Measurements from ENCODE around the gene DEFB123. TPM values are rescaled to one million over a fixed set of nuclear protein-coding genes. Genes with fewer than 3 reads are reported as not detected.

Gene DEFB123
- total RNA-seq, 3 donors from 2014 or later, result not detected

DNA sequence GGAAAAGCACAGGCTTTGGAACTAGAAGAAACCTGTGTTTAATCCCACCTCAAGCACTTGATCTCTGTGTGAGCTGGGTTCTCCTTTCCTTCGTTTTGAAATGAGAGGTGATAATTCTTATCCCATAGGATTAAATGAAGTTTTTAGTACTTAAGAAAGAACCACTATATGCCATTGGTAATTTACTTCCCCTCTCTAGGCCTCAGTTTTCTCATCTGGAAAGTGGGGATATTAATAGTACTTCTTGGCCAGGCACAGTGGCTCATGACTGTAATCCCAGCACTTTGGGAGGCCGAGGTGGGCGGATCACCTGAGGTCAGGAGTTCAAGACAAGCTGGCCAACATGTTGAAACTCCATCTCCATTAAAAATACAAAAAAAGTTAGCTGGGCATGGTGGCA lies 48.7 kb downstream of the DEFB123 start:
- no peaks in the 10 kb centered on the region for H3K9me3 ChIP-seq
- no peak overlapping the region for H3K4me3 ChIP-seq
- intact Hi-C loops (cut with DNase I, micrococcal nuclease), result no loop called here
- no peak for DNase-seq
- no peak for ATAC-seq
- TF ChIP-seq, protein P1, sequence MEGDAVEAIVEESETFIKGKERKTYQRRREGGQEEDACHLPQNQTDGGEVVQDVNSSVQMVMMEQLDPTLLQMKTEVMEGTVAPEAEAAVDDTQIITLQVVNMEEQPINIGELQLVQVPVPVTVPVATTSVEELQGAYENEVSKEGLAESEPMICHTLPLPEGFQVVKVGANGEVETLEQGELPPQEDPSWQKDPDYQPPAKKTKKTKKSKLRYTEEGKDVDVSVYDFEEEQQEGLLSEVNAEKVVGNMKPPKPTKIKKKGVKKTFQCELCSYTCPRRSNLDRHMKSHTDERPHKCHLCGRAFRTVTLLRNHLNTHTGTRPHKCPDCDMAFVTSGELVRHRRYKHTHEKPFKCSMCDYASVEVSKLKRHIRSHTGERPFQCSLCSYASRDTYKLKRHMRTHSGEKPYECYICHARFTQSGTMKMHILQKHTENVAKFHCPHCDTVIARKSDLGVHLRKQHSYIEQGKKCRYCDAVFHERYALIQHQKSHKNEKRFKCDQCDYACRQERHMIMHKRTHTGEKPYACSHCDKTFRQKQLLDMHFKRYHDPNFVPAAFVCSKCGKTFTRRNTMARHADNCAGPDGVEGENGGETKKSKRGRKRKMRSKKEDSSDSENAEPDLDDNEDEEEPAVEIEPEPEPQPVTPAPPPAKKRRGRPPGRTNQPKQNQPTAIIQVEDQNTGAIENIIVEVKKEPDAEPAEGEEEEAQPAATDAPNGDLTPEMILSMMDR (IDR thresholded peaks at IDR 0.05), result no peak
- H3K4me1 ChIP-seq (ENCODE audit: low read depth), result peaks cover 3% of the 10 kb centered on the region
- H3K36me3 ChIP-seq (ENCODE audit: low read depth), result no peaks in the 10 kb centered on the region

DNA sequence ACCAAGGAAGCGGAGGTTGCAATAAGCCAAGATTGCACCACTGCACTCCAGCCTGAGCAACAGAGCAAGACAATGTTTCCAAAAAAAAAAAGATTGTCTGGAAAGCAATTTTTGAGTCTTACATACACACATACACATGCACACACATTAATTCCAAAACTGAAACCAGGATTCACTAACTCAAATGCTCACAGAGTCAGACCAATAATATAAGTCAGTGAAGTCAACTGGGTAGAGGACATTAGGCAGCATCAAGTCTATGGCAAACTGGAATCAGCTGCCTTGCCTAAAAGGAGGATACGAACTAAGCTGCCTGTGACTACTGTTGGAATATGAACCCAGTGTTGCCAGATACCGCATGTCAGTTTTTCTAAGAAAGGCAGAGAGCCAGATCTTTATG lies 50.3 kb downstream of the DEFB123 start:
- no peak for DNase-seq
- ATAC-seq, result no peak
- intact Hi-C loops (cut with DNase I, micrococcal nuclease), result no loop called here
- H3K36me3 ChIP-seq (ENCODE audit: low read depth), result no peaks in the 10 kb centered on the region
- no peaks in the 10 kb centered on the region for H3K9me3 ChIP-seq
- H3K4me3 ChIP-seq, result no peak overlapping the region
- TF ChIP-seq, protein P1 (IDR thresholded peaks at IDR 0.05), result no peak
- H3K4me1 ChIP-seq (ENCODE audit: low read depth), result no peaks in the 10 kb centered on the region

DNA sequence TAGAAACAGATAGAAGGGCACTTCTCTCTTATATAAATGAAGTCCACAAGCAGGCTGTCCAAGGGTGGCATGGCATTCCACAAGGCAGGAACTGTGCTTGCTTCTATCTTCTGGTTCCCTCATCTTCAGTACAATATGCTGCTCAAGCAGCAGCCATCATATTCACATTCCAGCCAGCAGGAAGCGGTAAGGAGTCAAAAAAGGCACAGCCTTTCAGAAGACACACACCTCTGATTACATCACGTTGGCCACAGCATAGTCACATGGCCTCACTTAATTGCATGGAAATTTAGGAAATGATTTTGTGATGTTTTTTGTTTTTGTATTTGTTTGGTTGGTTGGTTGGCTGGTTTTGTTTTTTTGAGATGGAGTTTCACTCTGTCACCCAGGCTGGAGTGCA lies 53.7 kb downstream of the DEFB123 start:
- peak in 1 of 3 donors; percentile 32 for DNase-seq
- intact Hi-C loops (cut with DNase I, micrococcal nuclease), result no loop called here
- TF ChIP-seq, protein P1 (IDR thresholded peaks at IDR 0.05), result no peak
- no peaks in the 10 kb centered on the region for H3K9me3 ChIP-seq
- no peaks in the 10 kb centered on the region for H3K4me1 ChIP-seq (ENCODE audit: low read depth)
- no peaks in the 10 kb centered on the region for H3K36me3 ChIP-seq (ENCODE audit: low read depth)
- ATAC-seq, result peak; percentile 59
- no peak overlapping the region for H3K4me3 ChIP-seq

DNA sequence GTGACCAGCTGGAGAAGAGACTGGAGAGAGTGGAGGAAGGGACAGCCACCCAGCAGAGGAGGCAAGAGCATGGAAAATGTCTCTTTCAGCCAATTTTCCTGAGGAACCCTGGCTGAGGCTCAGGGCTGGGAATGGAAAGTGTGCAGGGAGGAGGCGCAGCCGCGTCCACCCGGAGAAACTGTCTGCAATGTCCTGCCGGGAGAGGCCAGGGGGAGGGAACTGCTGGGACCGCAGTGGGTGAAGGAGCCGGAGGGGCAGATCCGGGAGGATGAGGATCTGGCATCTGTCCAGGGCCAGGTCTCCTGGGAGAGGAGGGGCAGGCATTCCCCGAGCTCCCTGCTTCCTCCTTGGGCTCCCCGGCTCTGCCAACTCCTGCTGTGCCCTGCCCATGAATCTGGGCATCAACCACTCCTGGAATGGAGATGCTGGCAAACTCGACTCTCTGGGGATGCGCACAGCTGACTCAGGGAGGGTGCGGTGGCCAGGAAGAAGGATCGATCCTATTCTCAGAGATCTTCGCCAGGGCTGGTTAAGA lies 56.4 kb downstream of the DEFB123 start:
- DNase-seq (peak in 2 of 3 donors; percentile 42 to 60), ATAC-seq (no peak)
- no peaks in the 10 kb centered on the region for H3K4me1 ChIP-seq (ENCODE audit: low read depth)
- TF ChIP-seq, protein P1 (IDR thresholded peaks at IDR 0.05), result no peak
- H3K9me3 ChIP-seq, result no peaks in the 10 kb centered on the region
- no peak overlapping the region for H3K4me3 ChIP-seq
- intact Hi-C loops (cut with DNase I, micrococcal nuclease), result no loop called here
- no peaks in the 10 kb centered on the region for H3K36me3 ChIP-seq (ENCODE audit: low read depth)

DNA sequence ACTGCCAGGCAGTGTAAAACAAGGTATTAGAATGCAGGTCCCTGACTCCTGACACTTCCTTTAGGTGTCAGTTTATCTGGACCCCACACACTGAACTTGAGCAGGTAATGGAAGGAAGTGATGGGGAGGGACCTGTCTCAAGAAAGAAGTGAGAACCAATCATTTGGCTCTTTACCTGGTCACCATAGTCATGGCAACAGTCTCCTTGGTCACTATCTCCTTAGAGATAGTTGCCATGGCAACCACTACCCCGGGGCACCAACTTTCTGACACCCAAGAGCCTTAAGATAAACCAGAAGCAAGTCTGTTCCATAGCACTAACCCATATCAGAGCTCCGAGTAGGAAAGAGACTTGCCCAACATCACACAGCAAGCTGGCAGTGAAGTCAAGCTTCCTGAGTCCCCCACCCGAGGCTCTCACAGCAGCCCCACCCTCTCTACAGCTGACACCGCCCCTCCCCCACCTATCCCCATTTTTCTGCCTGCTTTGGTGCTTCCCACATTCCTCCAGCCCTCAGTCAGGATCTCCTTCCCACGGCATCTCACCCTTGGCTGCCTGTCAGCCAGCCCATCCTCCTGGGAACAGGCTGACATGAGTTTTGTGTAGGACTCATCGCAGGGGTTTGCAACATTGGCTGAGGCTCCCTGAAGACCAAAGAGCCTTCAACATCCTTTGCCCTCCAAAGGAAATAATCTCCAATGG lies 57.6 kb downstream of the DEFB123 start:
- H3K36me3 ChIP-seq (ENCODE audit: low read depth), result no peaks in the 10 kb centered on the region
- intact Hi-C loops (cut with DNase I, micrococcal nuclease), result no loop called here
- DNase-seq (no peak), ATAC-seq (no peak)
- H3K4me1 ChIP-seq (ENCODE audit: low read depth), result no peaks in the 10 kb centered on the region
- no peak overlapping the region for H3K4me3 ChIP-seq
- no peaks in the 10 kb centered on the region for H3K9me3 ChIP-seq
- TF ChIP-seq, protein P1 (IDR thresholded peaks at IDR 0.05), result no peak

Other genes starting within 250 kb of the DEFB123 start
- not detected for gene DEFB115, start 183.0 kb upstream of the DEFB123 start, total RNA-seq
- gene DEFB116, start 132.0 kb upstream of the DEFB123 start, total RNA-seq, result not detected
- gene DEFB118, start 72.0 kb upstream of the DEFB123 start, total RNA-seq, result not detected
- gene DEFB119, start 50.0 kb upstream of the DEFB123 start, total RNA-seq, result not detected
- not detected for gene DEFB121, start 34.4 kb upstream of the DEFB123 start, total RNA-seq
- gene DEFB124, start 34.5 kb downstream of the DEFB123 start, total RNA-seq, result not detected
- 1 to 10 TPM in 2 of 3 donors, under 1 TPM in 1; 0.46 to 3.5 (median 1.2) TPM for gene REM1, start 34.7 kb downstream of the DEFB123 start, total RNA-seq
- gene HM13, start 73.8 kb downstream of the DEFB123 start, total RNA-seq, result 100 to 1,000 TPM in 2 of 3 donors, 10 to 100 TPM in 1; 95.6 to 137 (median 109) TPM
- 100 to 1,000 TPM; 172 to 414 (median 201) TPM for gene ID1, start 164.7 kb downstream of the DEFB123 start, total RNA-seq
- under 1 TPM; 0.63 to 0.90 (median 0.76) TPM for gene COX4I2, start 197.3 kb downstream of the DEFB123 start, total RNA-seq